ENCODE data around the gene C3orf49.

Gene C3orf49

DNA sequence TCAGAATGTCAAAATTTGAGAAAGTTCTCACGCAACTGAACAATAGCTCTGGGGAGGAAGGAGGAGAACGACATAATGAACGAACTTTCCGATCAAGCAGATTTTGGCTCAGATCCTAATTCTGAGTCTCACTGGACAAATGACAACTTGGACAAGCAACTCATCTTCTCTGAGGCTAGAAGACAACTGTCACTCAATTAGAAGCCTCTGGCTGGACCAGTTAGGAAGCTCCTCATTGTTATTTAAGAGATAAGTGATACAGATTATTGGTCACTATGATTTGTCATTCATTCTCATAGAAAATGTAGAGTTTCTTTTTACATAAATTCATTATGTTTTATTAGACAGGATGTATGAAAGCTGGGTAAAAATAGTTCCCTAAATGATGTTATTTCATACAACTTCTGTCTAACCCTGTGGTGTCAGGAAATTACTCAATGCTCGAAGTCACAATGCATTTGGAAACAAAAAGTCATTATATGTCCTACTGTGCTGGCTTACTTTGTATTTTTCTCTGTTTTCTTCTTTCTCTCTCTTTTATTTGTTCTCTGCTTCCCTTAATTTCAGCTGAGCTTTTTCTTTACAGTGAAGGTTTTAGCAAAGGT lies 11.0 kb upstream of the C3orf49 start:
- TF ChIP-seq CEBPB (IDR thresholded peaks at IDR 0.05) (no peak), FOXM1 (IDR thresholded peaks at IDR 0.05; ENCODE audit: borderline replicate concordance, low read depth) (no peak), NFIC (IDR thresholded peaks at IDR 0.05) (no peak), EP300 (IDR thresholded peaks at IDR 0.05; ENCODE audit: borderline replicate concordance) (no peak), ZBTB7A (IDR thresholded peaks at IDR 0.05; ENCODE audit: low read depth) (no peak), YY1 (IDR thresholded peaks at IDR 0.05; ENCODE audit: low read depth) (no peak), RAD21 (IDR thresholded peaks at IDR 0.05; ENCODE audit: low read depth) (no peak), EGR1 (IDR thresholded peaks at IDR 0.05) (no peak), TAF1 (IDR thresholded peaks at IDR 0.05; ENCODE audit: low read depth) (no peak), TEAD4 (IDR thresholded peaks at IDR 0.05) (no peak)
- TF ChIP-seq, protein P1, sequence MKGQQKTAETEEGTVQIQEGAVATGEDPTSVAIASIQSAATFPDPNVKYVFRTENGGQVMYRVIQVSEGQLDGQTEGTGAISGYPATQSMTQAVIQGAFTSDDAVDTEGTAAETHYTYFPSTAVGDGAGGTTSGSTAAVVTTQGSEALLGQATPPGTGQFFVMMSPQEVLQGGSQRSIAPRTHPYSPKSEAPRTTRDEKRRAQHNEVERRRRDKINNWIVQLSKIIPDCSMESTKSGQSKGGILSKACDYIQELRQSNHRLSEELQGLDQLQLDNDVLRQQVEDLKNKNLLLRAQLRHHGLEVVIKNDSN (IDR thresholded peaks at IDR 0.05), result no peak
- TF ChIP-seq, protein P2, sequence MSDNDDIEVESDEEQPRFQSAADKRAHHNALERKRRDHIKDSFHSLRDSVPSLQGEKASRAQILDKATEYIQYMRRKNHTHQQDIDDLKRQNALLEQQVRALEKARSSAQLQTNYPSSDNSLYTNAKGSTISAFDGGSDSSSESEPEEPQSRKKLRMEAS (IDR thresholded peaks at IDR 0.05), result no peak
- TF ChIP-seq, protein P3, sequence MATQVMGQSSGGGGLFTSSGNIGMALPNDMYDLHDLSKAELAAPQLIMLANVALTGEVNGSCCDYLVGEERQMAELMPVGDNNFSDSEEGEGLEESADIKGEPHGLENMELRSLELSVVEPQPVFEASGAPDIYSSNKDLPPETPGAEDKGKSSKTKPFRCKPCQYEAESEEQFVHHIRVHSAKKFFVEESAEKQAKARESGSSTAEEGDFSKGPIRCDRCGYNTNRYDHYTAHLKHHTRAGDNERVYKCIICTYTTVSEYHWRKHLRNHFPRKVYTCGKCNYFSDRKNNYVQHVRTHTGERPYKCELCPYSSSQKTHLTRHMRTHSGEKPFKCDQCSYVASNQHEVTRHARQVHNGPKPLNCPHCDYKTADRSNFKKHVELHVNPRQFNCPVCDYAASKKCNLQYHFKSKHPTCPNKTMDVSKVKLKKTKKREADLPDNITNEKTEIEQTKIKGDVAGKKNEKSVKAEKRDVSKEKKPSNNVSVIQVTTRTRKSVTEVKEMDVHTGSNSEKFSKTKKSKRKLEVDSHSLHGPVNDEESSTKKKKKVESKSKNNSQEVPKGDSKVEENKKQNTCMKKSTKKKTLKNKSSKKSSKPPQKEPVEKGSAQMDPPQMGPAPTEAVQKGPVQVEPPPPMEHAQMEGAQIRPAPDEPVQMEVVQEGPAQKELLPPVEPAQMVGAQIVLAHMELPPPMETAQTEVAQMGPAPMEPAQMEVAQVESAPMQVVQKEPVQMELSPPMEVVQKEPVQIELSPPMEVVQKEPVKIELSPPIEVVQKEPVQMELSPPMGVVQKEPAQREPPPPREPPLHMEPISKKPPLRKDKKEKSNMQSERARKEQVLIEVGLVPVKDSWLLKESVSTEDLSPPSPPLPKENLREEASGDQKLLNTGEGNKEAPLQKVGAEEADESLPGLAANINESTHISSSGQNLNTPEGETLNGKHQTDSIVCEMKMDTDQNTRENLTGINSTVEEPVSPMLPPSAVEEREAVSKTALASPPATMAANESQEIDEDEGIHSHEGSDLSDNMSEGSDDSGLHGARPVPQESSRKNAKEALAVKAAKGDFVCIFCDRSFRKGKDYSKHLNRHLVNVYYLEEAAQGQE (IDR thresholded peaks at IDR 0.05; ENCODE audit: low read depth), result no peak

DNA sequence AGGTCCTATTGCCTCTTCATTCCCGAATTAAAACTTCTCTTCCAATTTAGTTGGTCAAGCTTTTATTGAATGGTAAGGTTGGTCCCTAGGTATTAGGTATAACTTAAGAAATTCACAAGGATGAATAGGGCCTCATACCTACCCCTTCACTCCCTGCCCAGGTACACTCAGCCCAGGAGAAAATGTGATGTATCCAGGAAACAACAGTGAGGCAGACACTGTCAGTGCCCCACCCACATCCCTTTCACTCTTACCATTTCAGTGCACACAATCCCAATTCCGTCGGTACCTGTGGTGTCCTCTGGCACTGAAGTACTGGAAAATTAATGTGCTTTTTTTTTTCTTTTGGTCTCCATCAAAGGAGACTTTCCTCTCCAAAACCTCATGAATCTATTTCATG lies 10.5 kb upstream of the C3orf49 start:
- TF ChIP-seq EP300 (IDR thresholded peaks at IDR 0.05; ENCODE audit: borderline replicate concordance) (no peak), CREB1 (IDR thresholded peaks at IDR 0.05; ENCODE audit: low read depth) (no peak), NFIC (IDR thresholded peaks at IDR 0.05) (no peak), TEAD4 (IDR thresholded peaks at IDR 0.05) (no peak), ZBTB7A (IDR thresholded peaks at IDR 0.05; ENCODE audit: low read depth) (no peak)
- TF ChIP-seq, protein P3 (IDR thresholded peaks at IDR 0.05; ENCODE audit: low read depth), result no peak
- TF ChIP-seq, protein P2 (IDR thresholded peaks at IDR 0.05), result no peak
- TF ChIP-seq, protein P1 (IDR thresholded peaks at IDR 0.05), result no peak

DNA sequence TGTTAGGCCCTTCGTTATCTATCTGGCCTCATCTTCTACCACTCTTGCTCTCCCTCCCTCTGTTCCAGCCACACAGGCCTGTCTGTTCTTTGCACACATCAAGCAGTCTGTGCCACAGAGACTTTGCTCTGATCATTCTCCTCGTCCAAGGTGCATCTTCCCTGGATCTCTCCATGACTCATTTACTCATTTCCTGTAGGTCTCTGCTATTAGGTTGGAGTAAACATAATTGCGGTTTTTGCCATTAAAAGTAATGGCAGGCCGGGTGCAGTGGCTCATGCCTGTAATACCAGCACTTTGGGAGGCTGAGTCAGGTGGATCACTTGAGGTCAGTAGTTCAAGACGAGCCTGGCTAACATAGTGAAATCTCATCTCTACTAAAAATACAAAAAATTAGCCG lies 9.5 kb upstream of the C3orf49 start:
- TF ChIP-seq YY1 (IDR thresholded peaks at IDR 0.05; ENCODE audit: low read depth) (no peak), TAF1 (IDR thresholded peaks at IDR 0.05; ENCODE audit: low read depth) (no peak), EGR1 (IDR thresholded peaks at IDR 0.05) (no peak), ZBTB7A (IDR thresholded peaks at IDR 0.05; ENCODE audit: low read depth) (no peak)
- TF ChIP-seq, protein P1 (IDR thresholded peaks at IDR 0.05), result no peak

DNA sequence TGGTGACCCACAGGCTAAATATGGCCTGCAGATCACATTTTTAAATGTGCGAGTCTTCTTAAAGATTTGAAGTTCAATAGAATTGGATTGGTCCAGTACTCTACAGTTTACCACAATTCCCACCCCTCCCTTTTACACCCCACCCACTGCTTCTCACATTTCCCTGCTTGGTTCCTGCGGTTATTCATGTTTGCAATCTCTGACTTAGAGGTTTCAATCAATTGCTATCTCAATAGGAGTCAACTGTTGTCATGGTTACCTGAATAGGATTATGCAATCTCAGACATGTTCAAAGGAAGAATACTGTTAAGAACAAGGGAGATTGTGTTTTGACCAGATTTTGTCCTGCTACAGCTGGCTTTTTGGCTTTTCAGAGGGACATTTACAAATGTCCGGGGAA lies 4.9 kb upstream of the C3orf49 start:
- peak; percentile 61; the same call in 1 of the 2 replicates for TF ChIP-seq CEBPB (IDR thresholded peaks at IDR 0.05)
- TF ChIP-seq ZBTB7A (IDR thresholded peaks at IDR 0.05; ENCODE audit: low read depth), result no peak

DNA sequence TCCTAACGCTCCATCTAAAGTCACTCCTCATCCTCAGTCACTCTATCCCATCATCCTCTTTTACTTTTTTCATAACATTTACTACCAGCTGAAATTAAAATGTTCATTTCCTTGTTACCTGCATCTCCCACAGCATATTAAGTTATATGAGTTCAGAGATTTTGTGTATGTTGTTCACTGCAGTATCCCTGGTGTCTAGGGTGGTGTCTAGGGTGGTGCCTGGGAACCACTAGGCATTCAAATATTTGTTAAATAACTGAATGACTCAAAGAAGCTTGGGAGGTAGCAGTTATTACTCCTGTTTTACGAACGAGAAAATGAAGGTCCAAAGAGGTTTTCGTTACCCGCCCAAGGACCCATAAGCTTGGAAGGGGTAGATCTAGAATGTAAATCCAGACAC lies 1.9 kb upstream of the C3orf49 start:
- no peak for TF ChIP-seq TAF1 (IDR thresholded peaks at IDR 0.05; ENCODE audit: low read depth)
- no peak for TF ChIP-seq YY1 (IDR thresholded peaks at IDR 0.05; ENCODE audit: low read depth)
- no peak for TF ChIP-seq TCF12 (IDR thresholded peaks at IDR 0.05; ENCODE audit: low read depth)
- TF ChIP-seq, protein P3 (IDR thresholded peaks at IDR 0.05; ENCODE audit: low read depth), result no peak
- no peak for TF ChIP-seq NFIC (IDR thresholded peaks at IDR 0.05)
- no peak for TF ChIP-seq CEBPB (IDR thresholded peaks at IDR 0.05)
- TF ChIP-seq ZBTB7A (IDR thresholded peaks at IDR 0.05; ENCODE audit: low read depth), result no peak

Measured in Ishikawa (cell line).